ENCODE measurements around the gene NAT10. TPM values are rescaled to one million over a fixed set of nuclear protein-coding genes. Genes with fewer than 3 reads are reported as not detected.

Gene NAT10
- polyA plus RNA-seq, 1 donor from 2014 or later, result 12.7 TPM

GRCh38 chr11:34181251-34181650 is 75.8 kb downstream of the NAT10 start:
- Histone ChIP-seq H3F3A (ENCODE audit: insufficient read depth, low read length, poor library complexity, severe bottlenecking) (no peaks in the 10 kb centered on the region), H3K79me2 (replicated peaks; ENCODE audit: insufficient read depth, low read length) (no peaks in the 10 kb centered on the region), H3K36me3 (ENCODE audit: insufficient read depth, low read length) (no peaks in the 10 kb centered on the region), H3K9me3 (ENCODE audit: low read length) (no peaks in the 10 kb centered on the region), H3K27ac (ENCODE audit: low read length) (no peak overlapping the region), H4K20me1 (ENCODE audit: insufficient read depth) (no peaks in the 10 kb centered on the region), H3K4me2 (ENCODE audit: low read length) (no peak overlapping the region), H3K9ac (ENCODE audit: low read length) (no peak overlapping the region), H2AFZ (ENCODE audit: low read depth, low read length) (no peak overlapping the region), H3K27me3 (ENCODE audit: insufficient read depth, low read depth, low read length) (no peaks in the 10 kb centered on the region), H3K4me3 (ENCODE audit: low read length) (no peak overlapping the region), H3K9me2 (ENCODE audit: insufficient read depth, low read length) (no peaks in the 10 kb centered on the region)
- TF ChIP-seq RAD21 (conservative IDR thresholded peaks at IDR 0.05) (no peak), TAF1 (IDR thresholded peaks at IDR 0.05; ENCODE audit: low read depth) (no peak), SMC3 (conservative IDR thresholded peaks at IDR 0.05; ENCODE audit: poor library complexity) (no peak), POLR2AphosphoS5 (IDR thresholded peaks at IDR 0.05) (no peak), EP300 (conservative IDR thresholded peaks at IDR 0.05; ENCODE audit: poor library complexity, severe bottlenecking) (no peak), EZH2 (IDR thresholded peaks at IDR 0.05; ENCODE audit: borderline replicate concordance, insufficient read depth, low read length, poor library complexity, severe bottlenecking) (no peak), MXI1 (conservative IDR thresholded peaks at IDR 0.05; ENCODE audit: poor library complexity, severe bottlenecking) (no peak)
- TF ChIP-seq, protein P1, sequence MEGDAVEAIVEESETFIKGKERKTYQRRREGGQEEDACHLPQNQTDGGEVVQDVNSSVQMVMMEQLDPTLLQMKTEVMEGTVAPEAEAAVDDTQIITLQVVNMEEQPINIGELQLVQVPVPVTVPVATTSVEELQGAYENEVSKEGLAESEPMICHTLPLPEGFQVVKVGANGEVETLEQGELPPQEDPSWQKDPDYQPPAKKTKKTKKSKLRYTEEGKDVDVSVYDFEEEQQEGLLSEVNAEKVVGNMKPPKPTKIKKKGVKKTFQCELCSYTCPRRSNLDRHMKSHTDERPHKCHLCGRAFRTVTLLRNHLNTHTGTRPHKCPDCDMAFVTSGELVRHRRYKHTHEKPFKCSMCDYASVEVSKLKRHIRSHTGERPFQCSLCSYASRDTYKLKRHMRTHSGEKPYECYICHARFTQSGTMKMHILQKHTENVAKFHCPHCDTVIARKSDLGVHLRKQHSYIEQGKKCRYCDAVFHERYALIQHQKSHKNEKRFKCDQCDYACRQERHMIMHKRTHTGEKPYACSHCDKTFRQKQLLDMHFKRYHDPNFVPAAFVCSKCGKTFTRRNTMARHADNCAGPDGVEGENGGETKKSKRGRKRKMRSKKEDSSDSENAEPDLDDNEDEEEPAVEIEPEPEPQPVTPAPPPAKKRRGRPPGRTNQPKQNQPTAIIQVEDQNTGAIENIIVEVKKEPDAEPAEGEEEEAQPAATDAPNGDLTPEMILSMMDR (IDR thresholded peaks at IDR 0.05; ENCODE audit: poor library complexity, severe bottlenecking), result no peak
- TF ChIP-seq, protein P2, sequence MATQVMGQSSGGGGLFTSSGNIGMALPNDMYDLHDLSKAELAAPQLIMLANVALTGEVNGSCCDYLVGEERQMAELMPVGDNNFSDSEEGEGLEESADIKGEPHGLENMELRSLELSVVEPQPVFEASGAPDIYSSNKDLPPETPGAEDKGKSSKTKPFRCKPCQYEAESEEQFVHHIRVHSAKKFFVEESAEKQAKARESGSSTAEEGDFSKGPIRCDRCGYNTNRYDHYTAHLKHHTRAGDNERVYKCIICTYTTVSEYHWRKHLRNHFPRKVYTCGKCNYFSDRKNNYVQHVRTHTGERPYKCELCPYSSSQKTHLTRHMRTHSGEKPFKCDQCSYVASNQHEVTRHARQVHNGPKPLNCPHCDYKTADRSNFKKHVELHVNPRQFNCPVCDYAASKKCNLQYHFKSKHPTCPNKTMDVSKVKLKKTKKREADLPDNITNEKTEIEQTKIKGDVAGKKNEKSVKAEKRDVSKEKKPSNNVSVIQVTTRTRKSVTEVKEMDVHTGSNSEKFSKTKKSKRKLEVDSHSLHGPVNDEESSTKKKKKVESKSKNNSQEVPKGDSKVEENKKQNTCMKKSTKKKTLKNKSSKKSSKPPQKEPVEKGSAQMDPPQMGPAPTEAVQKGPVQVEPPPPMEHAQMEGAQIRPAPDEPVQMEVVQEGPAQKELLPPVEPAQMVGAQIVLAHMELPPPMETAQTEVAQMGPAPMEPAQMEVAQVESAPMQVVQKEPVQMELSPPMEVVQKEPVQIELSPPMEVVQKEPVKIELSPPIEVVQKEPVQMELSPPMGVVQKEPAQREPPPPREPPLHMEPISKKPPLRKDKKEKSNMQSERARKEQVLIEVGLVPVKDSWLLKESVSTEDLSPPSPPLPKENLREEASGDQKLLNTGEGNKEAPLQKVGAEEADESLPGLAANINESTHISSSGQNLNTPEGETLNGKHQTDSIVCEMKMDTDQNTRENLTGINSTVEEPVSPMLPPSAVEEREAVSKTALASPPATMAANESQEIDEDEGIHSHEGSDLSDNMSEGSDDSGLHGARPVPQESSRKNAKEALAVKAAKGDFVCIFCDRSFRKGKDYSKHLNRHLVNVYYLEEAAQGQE (IDR thresholded peaks at IDR 0.05; ENCODE audit: borderline replicate concordance), result no peak

DNA sequence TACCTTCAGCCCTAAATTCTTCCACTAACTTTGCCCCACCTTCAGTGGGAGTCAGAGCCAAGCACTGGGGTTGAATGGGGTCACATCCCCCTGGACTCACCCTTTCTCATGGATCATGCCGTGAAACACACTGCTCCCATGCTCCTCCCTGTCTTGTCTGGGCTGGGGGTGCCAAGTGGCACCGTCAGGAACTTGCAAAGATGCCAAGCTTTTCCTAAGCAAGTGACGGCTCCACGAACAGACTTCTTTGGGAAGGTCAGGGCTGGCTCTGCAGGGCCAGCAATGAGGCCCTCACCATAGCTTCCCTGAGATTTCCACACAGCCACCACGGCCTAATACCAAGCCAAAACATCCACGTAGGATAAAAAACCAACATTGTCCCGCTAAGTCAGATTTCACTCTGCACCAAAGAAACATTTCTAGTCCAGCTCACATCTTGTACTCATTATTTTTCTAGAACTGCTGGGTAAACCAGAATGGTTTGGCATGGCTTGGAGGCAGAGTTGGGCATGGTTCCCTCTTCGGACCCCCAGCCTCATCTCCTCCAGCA is 76.5 kb downstream of the NAT10 start:
- Histone ChIP-seq H3K9me3 (ENCODE audit: low read length) (no peaks in the 10 kb centered on the region), H3K27ac (ENCODE audit: low read length) (no peak overlapping the region), H3K79me2 (replicated peaks; ENCODE audit: insufficient read depth, low read length) (no peaks in the 10 kb centered on the region), H4K20me1 (ENCODE audit: insufficient read depth) (no peaks in the 10 kb centered on the region), H3K9me2 (ENCODE audit: insufficient read depth, low read length) (no peaks in the 10 kb centered on the region), H3K27me3 (ENCODE audit: insufficient read depth, low read depth, low read length) (no peaks in the 10 kb centered on the region), H2AFZ (ENCODE audit: low read depth, low read length) (no peak overlapping the region), H3K36me3 (ENCODE audit: insufficient read depth, low read length) (no peaks in the 10 kb centered on the region), H3K9ac (ENCODE audit: low read length) (no peak overlapping the region), H3F3A (ENCODE audit: insufficient read depth, low read length, poor library complexity, severe bottlenecking) (no peaks in the 10 kb centered on the region), H3K4me2 (ENCODE audit: low read length) (no peak overlapping the region), H3K4me3 (ENCODE audit: low read length) (no peak overlapping the region)
- TF ChIP-seq SMC3 (conservative IDR thresholded peaks at IDR 0.05; ENCODE audit: poor library complexity), result no peak
- TF ChIP-seq EP300 (conservative IDR thresholded peaks at IDR 0.05; ENCODE audit: poor library complexity, severe bottlenecking), result no peak
- TF ChIP-seq TAF1 (IDR thresholded peaks at IDR 0.05; ENCODE audit: low read depth), result no peak

All from neural cell (in vitro differentiated cells).